Right lobe of liver (tissue), 6 donors: ENCODE data around the gene SCARF2. TPM values are rescaled to one million over a fixed set of nuclear protein-coding genes. Genes with fewer than 3 reads are reported as not detected.
"Not testable (repeated sequence)": the region's sequence is repeated elsewhere in the genome, so short reads cannot be mapped to it uniquely, and the experiment has no call there.

ENCODE experiments used
- ATAC-seq, 4 donors: fragments of 200-7000 bp; cut with Tn5 transposase; one replicate each; pipeline ENCODE4 v1.9.1; 2020; ENCODE audit warnings: mild to moderate bottlenecking in 4 of 4, moderate library complexity in 4 of 4
- DNase-seq, 3 donors: peaks; one replicate each; pipeline ENCODE4 v3.0.0-alpha.2; 2020
- H3K27ac ChIP-seq, 3 donors: fragments of 200-600 bp; one replicate each; pipeline ENCODE4 v1.8.0; 2022
- H3K27me3 ChIP-seq, 2 donors: fragments of 200-600 bp; one replicate each; pipeline ENCODE4 v1.8.0; 2022
- H3K36me3 ChIP-seq, 4 donors: fragments of 200-600 bp; sonication (generic) in 1 of 4; one replicate each; pipeline versions ENCODE4 v1.5.1 to v1.8.0; 2017 to 2022; ENCODE audit warnings: control low read depth in 1 of 4
- H3K4me1 ChIP-seq, 4 donors: fragments of 200-600 bp; sonication (generic) in 1 of 4; one replicate each; pipeline versions ENCODE4 v1.5.1 to v1.8.0; 2017 to 2022; ENCODE audit warnings: control low read depth in 1 of 4
- H3K4me3 ChIP-seq, 3 donors: fragments of 200-600 bp; one replicate each; pipeline ENCODE4 v1.8.0; 2022
- H3K9me3 ChIP-seq, 4 donors: fragments of 200-600 bp; sonication (generic) in 1 of 4; one replicate each; pipeline versions ENCODE4 v1.5.1 to v1.8.0; 2017 to 2022; ENCODE audit warnings: control low read depth in 1 of 4
- POLR2A ChIP-seq: fragments of 450-650 bp; IDR thresholded peaks from one replicate; pipeline ENCODE4 v1.6.1; 2017; ENCODE audit warnings: antibody characterized with exemption, mild to moderate bottlenecking
- WGBS: methylation state at CpG from one replicate; pipeline ENCODE4 v1.1.6; 2018; ENCODE audit warnings: low coverage, low lambda C conversion rate; ENCODE audit not compliant: insufficient coverage; ENCODE audit errors: missing lambda C conversion rate; 5-methylcytosine and 5-hydroxymethylcytosine counted together
- intact Hi-C, 2 donors: fragments of 100-400 bp; cut with DNase I; formaldehyde crosslinking; loops; one replicate each; pipeline versions ENCODE4 v1.11.2 to v1.14.1; 2022
- total RNA-seq, 6 experiments: library from RNA; depleted of rRNA in 2 of 6; stranded (reverse); fragments of >200 nt in 2 of 6; fragmentation: NEBNext Ultra II Directional in 3 of 6; extraction: Animal tissue kit (Norgen Biotek cat#: 25700) in 3 of 6; gene quantifications; one replicate each; pipeline versions ENCODE4 v1.1.0 to v1.2.4, GENCODE V29; 2016 to 2023
- TF ChIP-seq, protein P1 (sequence below), 4 donors: fragments of 200-600 bp in 3 of 4; fragments of 450-650 bp in 1 of 4; IDR thresholded peaks; one replicate each; pipeline versions ENCODE4 v1.5.1 to v1.8.0; 2016 to 2022; ENCODE audit warnings: antibody characterized with exemption in 4 of 4, mild to moderate bottlenecking in 2 of 4
- donor health status: DM: no; HTN: yes; CAD: no.
- donor health status: DM: no; HTN: no; CAD: no.
- donor health status: DM: no; HTN: no; CAD: no.
- donor health status: DM: no; HTN: yes; CAD: no.
- donor health status: DM: no; HTN: yes; CAD: no.

Gene SCARF2
- total RNA-seq, 6 experiments from 2014 or later, result 1.1 to 3.4 (median 1.8) TPM

DNA sequence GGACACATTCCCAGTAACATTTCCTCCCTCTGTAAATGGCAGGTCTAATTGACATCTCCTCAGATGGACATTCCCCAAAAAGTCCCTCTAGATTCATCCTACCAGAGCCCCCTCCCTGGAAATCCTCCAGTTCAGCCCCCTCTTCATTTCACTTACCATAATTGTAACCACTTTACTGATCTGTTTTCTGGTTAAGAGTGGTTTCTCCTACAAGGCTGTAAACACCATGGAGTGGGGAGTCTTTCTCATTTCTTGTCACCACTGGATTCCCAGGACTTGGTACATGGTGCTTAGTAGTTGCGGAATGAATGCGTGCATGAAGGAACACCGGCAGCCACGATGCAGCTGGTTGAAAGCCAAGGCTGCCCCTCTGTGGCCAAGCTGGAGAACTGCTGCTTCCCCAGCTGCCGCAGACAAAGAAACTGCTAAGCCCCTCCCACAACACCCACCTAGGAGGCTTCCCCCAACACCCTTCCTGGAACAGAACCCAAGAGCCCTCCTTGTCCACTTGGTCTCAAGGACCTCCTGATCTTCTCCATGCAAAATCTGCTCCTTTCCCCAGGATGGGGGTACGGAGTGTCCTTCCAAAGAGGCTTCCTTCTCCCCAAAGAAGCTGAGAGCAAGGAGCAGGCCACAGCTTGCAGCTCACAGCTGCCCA lies 18.6 kb upstream of the SCARF2 start:
- no peaks in the 10 kb centered on the region for H3K27me3 ChIP-seq
- peak; percentile 88 to 96 (median 93) for ATAC-seq
- H3K4me1 ChIP-seq, result no peaks in the 10 kb centered on the region
- no peaks in the 10 kb centered on the region for H3K9me3 ChIP-seq
- H3K4me3 ChIP-seq, result no peak overlapping the region
- no peak overlapping the region for H3K27ac ChIP-seq
- peak; percentile 70 to 80 (median 74) for DNase-seq
- TF ChIP-seq, protein P1, sequence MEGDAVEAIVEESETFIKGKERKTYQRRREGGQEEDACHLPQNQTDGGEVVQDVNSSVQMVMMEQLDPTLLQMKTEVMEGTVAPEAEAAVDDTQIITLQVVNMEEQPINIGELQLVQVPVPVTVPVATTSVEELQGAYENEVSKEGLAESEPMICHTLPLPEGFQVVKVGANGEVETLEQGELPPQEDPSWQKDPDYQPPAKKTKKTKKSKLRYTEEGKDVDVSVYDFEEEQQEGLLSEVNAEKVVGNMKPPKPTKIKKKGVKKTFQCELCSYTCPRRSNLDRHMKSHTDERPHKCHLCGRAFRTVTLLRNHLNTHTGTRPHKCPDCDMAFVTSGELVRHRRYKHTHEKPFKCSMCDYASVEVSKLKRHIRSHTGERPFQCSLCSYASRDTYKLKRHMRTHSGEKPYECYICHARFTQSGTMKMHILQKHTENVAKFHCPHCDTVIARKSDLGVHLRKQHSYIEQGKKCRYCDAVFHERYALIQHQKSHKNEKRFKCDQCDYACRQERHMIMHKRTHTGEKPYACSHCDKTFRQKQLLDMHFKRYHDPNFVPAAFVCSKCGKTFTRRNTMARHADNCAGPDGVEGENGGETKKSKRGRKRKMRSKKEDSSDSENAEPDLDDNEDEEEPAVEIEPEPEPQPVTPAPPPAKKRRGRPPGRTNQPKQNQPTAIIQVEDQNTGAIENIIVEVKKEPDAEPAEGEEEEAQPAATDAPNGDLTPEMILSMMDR (IDR thresholded peaks at IDR 0.05), result peak; percentile 84 to 90 (median 88)
- no peak for TF ChIP-seq POLR2A
- intact Hi-C loops, result loop anchor here (5.0 kb wide), 2 partner anchors 34 to 39 kb away; no protein-coding TSS in a partner anchor
- 30% methylated on average over 4 of the region's 6 CpGs for WGBS
- H3K36me3 ChIP-seq, result peaks cover 0 to 8% (median 2%) of the 10 kb centered on the region in 4 donors

DNA sequence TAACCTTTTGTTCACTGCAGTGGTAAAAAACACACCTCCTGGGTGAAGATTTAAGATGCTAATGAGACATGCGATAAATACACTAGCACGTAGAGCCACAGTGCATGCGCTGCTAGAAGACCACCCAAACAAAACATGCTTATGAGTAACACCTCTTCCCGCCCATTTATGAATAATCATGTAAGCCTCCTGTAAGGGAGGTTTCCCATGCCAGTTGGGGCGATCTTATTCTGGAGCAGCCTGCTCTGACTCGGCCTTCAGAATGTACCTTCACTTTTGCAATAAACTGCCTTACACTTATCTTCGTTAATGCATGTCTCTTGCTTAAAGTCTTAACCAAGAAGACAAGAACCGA lies 18.1 kb upstream of the SCARF2 start:
- intact Hi-C loops, result loop anchor here (5.0 kb wide), 2 partner anchors 33 to 38 kb away; no protein-coding TSS in a partner anchor
- H3K9me3 ChIP-seq, result no peaks in the 10 kb centered on the region
- ATAC-seq (no peak), DNase-seq (no peak)
- TF ChIP-seq, protein P1 (IDR thresholded peaks at IDR 0.05), result no peak
- no peak for TF ChIP-seq POLR2A
- no peak overlapping the region for H3K27ac ChIP-seq
- no peaks in the 10 kb centered on the region for H3K27me3 ChIP-seq
- no peak overlapping the region for H3K4me3 ChIP-seq
- H3K4me1 ChIP-seq, result no peaks in the 10 kb centered on the region
- H3K36me3 ChIP-seq, result peaks cover 0 to 8% (median 2%) of the 10 kb centered on the region in 4 donors
- 98% methylated on average over 6 of the region's 8 CpGs for WGBS

DNA sequence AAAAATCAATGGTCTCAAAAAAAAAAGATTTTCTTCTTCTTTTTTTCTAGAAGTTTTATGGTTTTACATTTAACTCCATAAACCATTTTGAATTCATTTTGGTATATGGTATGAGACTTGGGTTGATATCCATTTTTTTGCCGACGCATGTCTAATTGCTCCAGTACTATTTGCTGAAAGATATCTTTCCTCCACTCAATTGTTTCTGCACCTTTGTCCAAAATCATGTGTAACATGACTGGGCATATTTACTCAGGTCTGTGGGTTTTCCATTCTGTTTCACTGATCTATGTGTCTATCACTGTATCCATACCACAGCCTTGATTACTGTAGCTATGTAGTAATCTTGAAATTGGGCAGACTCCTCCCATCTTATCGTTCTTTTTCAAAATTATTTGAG lies 15.6 kb upstream of the SCARF2 start:
- ATAC-seq (no peak), DNase-seq (no peak)
- no peaks in the 10 kb centered on the region for H3K4me1 ChIP-seq
- no peak overlapping the region for H3K4me3 ChIP-seq
- peaks cover 0 to 8% (median 2%) of the 10 kb centered on the region in 4 donors for H3K36me3 ChIP-seq
- H3K9me3 ChIP-seq, result no peaks in the 10 kb centered on the region
- TF ChIP-seq, protein P1 (IDR thresholded peaks at IDR 0.05), result no peak
- no peaks in the 10 kb centered on the region for H3K27me3 ChIP-seq
- intact Hi-C loops, result no loop called here
- 100% methylated on average over 3 of the region's 3 CpGs for WGBS
- no peak overlapping the region for H3K27ac ChIP-seq

DNA sequence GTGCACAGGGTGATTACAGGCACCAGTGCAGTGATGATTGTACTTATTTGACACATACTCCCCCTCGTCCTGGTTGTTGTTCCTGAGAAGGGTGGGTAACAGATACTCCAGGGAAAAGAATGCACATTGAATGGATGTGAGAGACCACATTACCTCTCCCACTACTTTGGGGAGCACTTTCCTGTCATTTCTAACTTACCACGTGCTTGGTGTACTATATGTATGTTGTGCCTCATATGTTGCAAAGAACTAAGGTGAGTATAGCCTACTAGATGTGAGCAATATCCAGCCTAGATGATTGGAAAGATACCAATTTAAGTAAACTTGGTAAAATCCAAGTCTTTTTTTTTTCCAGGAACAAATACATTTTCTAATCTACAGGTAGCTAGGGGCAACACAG lies 14.3 kb upstream of the SCARF2 start:
- Histone ChIP-seq H3K27me3 (no peaks in the 10 kb centered on the region), H3K4me3 (no peak overlapping the region), H3K4me1 (no peaks in the 10 kb centered on the region), H3K9me3 (no peaks in the 10 kb centered on the region), H3K27ac (no peak overlapping the region), H3K36me3 (no peaks in the 10 kb centered on the region)
- ATAC-seq (no peak), DNase-seq (no peak)
- 93% methylated on average over 2 of the region's 2 CpGs for WGBS
- intact Hi-C loops, result no loop called here
- no peak for TF ChIP-seq POLR2A
- TF ChIP-seq, protein P1 (IDR thresholded peaks at IDR 0.05), result no peak

DNA sequence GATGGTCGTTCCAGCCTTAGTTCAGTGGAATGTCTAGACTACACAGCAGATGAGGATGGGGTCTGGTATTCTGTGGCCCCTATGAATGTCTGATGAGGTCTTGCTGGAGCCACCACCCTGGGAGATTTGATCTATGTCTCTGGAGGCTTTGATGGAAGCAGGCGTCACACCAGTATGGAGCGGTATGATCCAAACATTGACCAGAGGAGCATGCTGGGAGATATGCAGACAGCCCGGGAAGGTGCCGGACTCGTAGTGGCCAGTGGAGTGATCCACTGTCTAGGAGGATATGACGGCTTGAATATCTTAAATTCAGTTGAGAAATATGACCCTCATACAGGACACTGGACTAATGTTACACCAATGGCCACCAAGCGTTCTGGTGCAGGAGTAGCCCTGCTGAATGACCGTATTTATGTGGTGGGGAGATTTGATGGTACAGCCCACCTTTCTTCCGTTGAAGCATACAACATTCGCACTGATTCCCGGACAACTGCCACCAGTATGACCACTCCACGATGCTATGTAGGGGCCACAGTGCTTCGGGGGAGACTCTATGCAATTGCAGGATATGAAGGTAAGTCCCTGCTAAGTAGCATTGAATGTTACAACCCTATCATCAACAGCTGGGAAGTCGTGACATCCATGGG lies 13.6 kb upstream of the SCARF2 start:
- H3K4me1 ChIP-seq, H3K36me3 ChIP-seq, H3K27me3 ChIP-seq, ATAC-seq, H3K27ac ChIP-seq, H3K4me3 ChIP-seq, H3K9me3 ChIP-seq, intact Hi-C loops: not testable (repeated sequence)
- peak in 1 of 3 donors; percentile 5 for DNase-seq
- WGBS, result 93% methylated on average over 4 of the region's 15 CpGs
